Epidermal melanocyte (primary cell): ENCODE measurements around the gene GP1BB.
A peak's percentile ranks its signal among the peaks of the same experiment; 100 is the strongest.

ENCODE experiments used
- DNase-seq: peaks from one replicate; pipeline ENCODE4 v3.0.0; 2011; ENCODE audit warnings: low spot score; ENCODE audit not compliant: insufficient read length

The GP1BB gene

GRCh38 chr22:19741053-19741452 lies 17.7 kb downstream of the GP1BB start:
- no peak for DNase-seq

- no peak for DNase-seq
Observed at GRCh38 chr22:19742160-19743066, 19.1 kb downstream of the GP1BB start.

- no peak for DNase-seq
Observed at GRCh38 chr22:19743081-19743480, 19.7 kb downstream of the GP1BB start.

GRCh38 chr22:19743651-19744050 lies 20.3 kb downstream of the GP1BB start:
- DNase-seq, result no peak

GRCh38 chr22:19744350-19745006 lies 21.1 kb downstream of the GP1BB start:
- no peak for DNase-seq

- no peak for DNase-seq
Observed at GRCh38 chr22:19745155-19746101, 22.1 kb downstream of the GP1BB start.

GRCh38 chr22:19746726-19747125 lies 23.4 kb downstream of the GP1BB start:
- DNase-seq, result no peak

- no peak for DNase-seq
Observed at GRCh38 chr22:19747551-19747950, 24.2 kb downstream of the GP1BB start.

GRCh38 chr22:19748139-19748538 lies 24.8 kb downstream of the GP1BB start:
- DNase-seq, result no peak

GRCh38 chr22:19748991-19749664 lies 25.8 kb downstream of the GP1BB start:
- DNase-seq, result no peak

- DNase-seq, result no peak
Observed at GRCh38 chr22:19749876-19750275, 26.5 kb downstream of the GP1BB start.

GRCh38 chr22:19750507-19751490 lies 27.5 kb downstream of the GP1BB start:
- DNase-seq, result no peak

GRCh38 chr22:19751497-19752245 lies 28.3 kb downstream of the GP1BB start:
- no peak for DNase-seq

GRCh38 chr22:19753090-19753842 lies 29.9 kb downstream of the GP1BB start:
- DNase-seq, result peak; percentile 13

- DNase-seq, result peak; percentile 21
Observed at GRCh38 chr22:19753996-19754700, 30.8 kb downstream of the GP1BB start.

GRCh38 chr22:19754701-19755144 lies 31.4 kb downstream of the GP1BB start:
- no peak for DNase-seq

GRCh38 chr22:19755145-19755710 lies 31.9 kb downstream of the GP1BB start:
- no peak for DNase-seq
